ENCODE measurements around the gene ESF1. TPM values are rescaled to one million over a fixed set of nuclear protein-coding genes. Genes with fewer than 3 reads are reported as not detected.

The ESF1 gene
- total RNA-seq, 2 donors from 2014 or later, result 10.4 to 11.1 TPM

DNA sequence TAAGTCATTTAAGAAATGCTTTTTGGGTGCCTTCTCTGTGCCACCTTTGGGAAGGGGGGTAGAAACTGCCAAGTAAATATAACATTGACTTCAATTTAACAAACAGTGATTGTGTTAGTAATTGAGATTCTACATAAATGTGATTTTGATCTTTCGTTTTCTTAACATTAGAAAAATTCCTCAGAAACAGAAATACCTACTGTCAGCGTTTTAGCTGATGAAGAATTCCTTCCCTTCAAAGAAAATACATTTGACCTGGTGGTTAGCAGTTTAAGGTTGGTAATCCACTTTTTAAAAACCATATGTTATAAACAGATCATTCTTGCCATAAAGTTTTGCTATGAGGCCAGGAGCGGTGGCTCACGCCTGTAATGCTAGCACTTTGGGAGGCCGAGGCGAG is 9.9 kb upstream of the ESF1 start:
- H3K27me3 ChIP-seq, result no peaks in the 10 kb centered on the region
- DNase-seq (ENCODE audit: low spot score), result no peak
- H3K4me3 ChIP-seq, result no peak overlapping the region
- H3K4me1 ChIP-seq, result peaks cover 0 to 14% of the 10 kb centered on the region in 2 donors
- TF ChIP-seq CTCF (IDR thresholded peaks at IDR 0.05), result no peak
- H3K36me3 ChIP-seq, result peaks cover 85% of the 10 kb centered on the region
- H3K9me3 ChIP-seq, result no peaks in the 10 kb centered on the region
- no peak overlapping the region for H3K27ac ChIP-seq

DNA sequence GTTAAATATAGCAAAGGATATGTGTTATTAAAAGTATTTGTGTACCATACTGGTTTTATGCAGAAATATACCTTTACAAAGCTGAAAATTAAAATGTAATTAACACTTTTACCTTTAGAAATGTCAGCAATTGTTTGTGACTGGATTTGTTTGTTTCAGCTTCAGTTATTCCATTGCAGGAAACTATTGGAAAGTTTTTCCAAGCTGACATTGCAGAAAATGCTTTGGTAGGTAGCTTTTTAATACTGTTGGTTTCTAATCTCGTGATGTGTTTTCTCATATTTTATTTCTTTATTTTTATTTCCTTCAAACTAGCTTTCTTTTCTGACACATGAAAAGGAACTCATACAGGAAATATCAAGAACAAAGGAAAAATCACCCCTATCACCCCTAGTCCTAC is 8.3 kb upstream of the ESF1 start:
- no peaks in the 10 kb centered on the region for H3K9me3 ChIP-seq
- TF ChIP-seq CTCF (IDR thresholded peaks at IDR 0.05), result no peak
- no peaks in the 10 kb centered on the region for H3K27me3 ChIP-seq
- H3K27ac ChIP-seq, result peak overlapping the region; percentile 59 to 64
- peaks cover 81% of the 10 kb centered on the region for H3K36me3 ChIP-seq
- no peak overlapping the region for H3K4me3 ChIP-seq
- peaks cover 0 to 13% of the 10 kb centered on the region in 2 donors for H3K4me1 ChIP-seq
- DNase-seq (ENCODE audit: low spot score), result no peak

GRCh38 chr20:13791540-13792459 is 7.1 kb upstream of the ESF1 start:
- Histone ChIP-seq H3K4me1 (peaks cover 0 to 21% of the 10 kb centered on the region in 2 donors), H3K9me3 (no peaks in the 10 kb centered on the region), H3K27me3 (no peaks in the 10 kb centered on the region), H3K36me3 (peaks cover 70% of the 10 kb centered on the region), H3K4me3 (no peak overlapping the region), H3K27ac (peak overlapping the region; percentile 59 to 64)
- no peak for TF ChIP-seq CTCF (IDR thresholded peaks at IDR 0.05)
- DNase-seq (ENCODE audit: low spot score), result no peak

- TF ChIP-seq CTCF (IDR thresholded peaks at IDR 0.05), result no peak
- Histone ChIP-seq H3K27me3 (no peaks in the 10 kb centered on the region), H3K27ac (peak overlapping the region in 1 of 2 donors; percentile 64), H3K36me3 (peaks cover 59% of the 10 kb centered on the region), H3K9me3 (no peaks in the 10 kb centered on the region), H3K4me3 (no peak overlapping the region), H3K4me1 (peaks cover 0 to 32% of the 10 kb centered on the region in 2 donors)
- DNase-seq (ENCODE audit: low spot score), result no peak
Observed at GRCh38 chr20:13790708-13791107, 6.0 kb upstream of the ESF1 start.

GRCh38 chr20:13788167-13788834 is 3.6 kb upstream of the ESF1 start:
- no peak for DNase-seq (ENCODE audit: low spot score)
- H3K27ac ChIP-seq, result no peak overlapping the region

More at GRCh38 chr20:13788167-13788834, 3.6 kb upstream of the ESF1 start:
- peaks cover 0 to 45% of the 10 kb centered on the region in 2 donors for H3K4me1 ChIP-seq
- H3K9me3 ChIP-seq, result no peaks in the 10 kb centered on the region
- H3K4me3 ChIP-seq, result no peak overlapping the region
- H3K27me3 ChIP-seq, result no peaks in the 10 kb centered on the region
- H3K36me3 ChIP-seq, result peaks cover 35% of the 10 kb centered on the region
- TF ChIP-seq CTCF (IDR thresholded peaks at IDR 0.05), result peak; percentile 26 to 50
